ENCODE data around the gene TEX36. TPM values are rescaled to one million over a fixed set of nuclear protein-coding genes. Genes with fewer than 3 reads are reported as not detected.
"Not testable (repeated sequence)": the region's sequence is repeated elsewhere in the genome, so short reads cannot be mapped to it uniquely, and the experiment has no call there.

The TEX36 gene
- total and polyA plus RNA-seq, 4 donors, result not detected

DNA sequence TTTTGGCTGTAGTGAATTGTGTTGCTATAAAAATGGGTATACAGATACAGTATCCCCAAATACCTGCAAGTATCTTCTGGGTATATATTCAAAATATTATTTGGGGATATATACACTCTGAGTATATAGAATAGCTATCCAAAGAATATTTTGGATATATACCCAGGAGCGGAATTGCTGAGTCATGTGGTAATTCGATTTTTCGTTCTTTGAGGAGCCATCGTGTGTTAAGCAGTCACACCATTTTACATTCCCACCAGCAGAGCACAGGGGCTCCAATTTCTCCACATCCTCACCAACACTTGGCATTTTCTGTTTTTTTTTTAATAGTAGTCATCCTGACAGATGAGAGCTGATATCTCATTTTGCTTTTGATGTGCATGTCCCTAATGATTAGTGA lies 61.9 kb downstream of the TEX36 start:
- peaks cover 0 to under 1% (median 0%) of the 10 kb centered on the region in 5 donors for H3K4me1 ChIP-seq (ENCODE audit: control insufficient read depth in 5 of 5, insufficient read depth in 5 of 5, low read length in 5 of 5)
- H3K9me3 ChIP-seq (ENCODE audit: control insufficient read depth in 4 of 4, insufficient read depth in 3 of 4, low read length in 3 of 4), result peaks cover 0 to 6% (median 1%) of the 10 kb centered on the region in 4 donors
- ATAC-seq (ENCODE audit: insufficient read depth, low FRiP score) (no peak), DNase-seq (no peak)
- H3K27ac ChIP-seq (ENCODE audit: low read depth in 1 of 2, low read length in 1 of 2), result no peak overlapping the region
- WGBS, 2 donors, result 91 to 94% methylated on average over 4 of the region's 4 CpGs
- H3K27me3 ChIP-seq (ENCODE audit: control insufficient read depth in 3 of 3, insufficient read depth in 3 of 3, low read length in 2 of 3), result no peaks in the 10 kb centered on the region
- TF ChIP-seq, protein P1, sequence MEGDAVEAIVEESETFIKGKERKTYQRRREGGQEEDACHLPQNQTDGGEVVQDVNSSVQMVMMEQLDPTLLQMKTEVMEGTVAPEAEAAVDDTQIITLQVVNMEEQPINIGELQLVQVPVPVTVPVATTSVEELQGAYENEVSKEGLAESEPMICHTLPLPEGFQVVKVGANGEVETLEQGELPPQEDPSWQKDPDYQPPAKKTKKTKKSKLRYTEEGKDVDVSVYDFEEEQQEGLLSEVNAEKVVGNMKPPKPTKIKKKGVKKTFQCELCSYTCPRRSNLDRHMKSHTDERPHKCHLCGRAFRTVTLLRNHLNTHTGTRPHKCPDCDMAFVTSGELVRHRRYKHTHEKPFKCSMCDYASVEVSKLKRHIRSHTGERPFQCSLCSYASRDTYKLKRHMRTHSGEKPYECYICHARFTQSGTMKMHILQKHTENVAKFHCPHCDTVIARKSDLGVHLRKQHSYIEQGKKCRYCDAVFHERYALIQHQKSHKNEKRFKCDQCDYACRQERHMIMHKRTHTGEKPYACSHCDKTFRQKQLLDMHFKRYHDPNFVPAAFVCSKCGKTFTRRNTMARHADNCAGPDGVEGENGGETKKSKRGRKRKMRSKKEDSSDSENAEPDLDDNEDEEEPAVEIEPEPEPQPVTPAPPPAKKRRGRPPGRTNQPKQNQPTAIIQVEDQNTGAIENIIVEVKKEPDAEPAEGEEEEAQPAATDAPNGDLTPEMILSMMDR (IDR thresholded peaks at IDR 0.05; ENCODE audit: control extremely low read depth, extremely low read depth), result no peak
- no peaks in the 10 kb centered on the region for H3K36me3 ChIP-seq (ENCODE audit: control insufficient read depth in 4 of 4, insufficient read depth in 4 of 4, low read length in 4 of 4)
- H3K4me3 ChIP-seq, result no peak overlapping the region
- H3K9ac ChIP-seq (ENCODE audit: insufficient read depth in 1 of 2, low read length in 2 of 2), result no peak overlapping the region

DNA sequence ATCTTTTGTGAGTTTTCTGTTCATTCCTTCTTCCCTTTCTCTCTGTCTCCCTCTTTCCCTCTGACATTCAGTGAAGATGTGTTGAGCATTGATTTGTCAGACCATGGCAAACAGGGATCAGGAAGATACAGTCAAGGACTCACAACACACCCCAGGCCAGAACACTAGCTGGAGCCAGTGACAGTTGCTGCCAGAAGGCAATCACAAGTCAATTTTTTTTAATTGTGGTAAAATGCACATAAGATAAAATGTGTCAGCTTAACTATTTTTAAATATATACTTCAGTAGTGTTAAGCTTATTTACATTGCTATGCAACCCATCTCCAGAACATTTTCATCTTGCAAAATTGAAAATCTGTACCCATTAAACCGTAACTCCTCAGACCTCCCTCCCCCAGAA lies 62.6 kb downstream of the TEX36 start:
- ATAC-seq (ENCODE audit: insufficient read depth, low FRiP score), result no peak
- no peak overlapping the region for H3K9ac ChIP-seq (ENCODE audit: insufficient read depth in 1 of 2, low read length in 2 of 2)
- H3K4me1 ChIP-seq (ENCODE audit: control insufficient read depth in 5 of 5, insufficient read depth in 5 of 5, low read length in 5 of 5), result no peaks in the 10 kb centered on the region
- DNase-seq, result no peak
- H3K27ac ChIP-seq (ENCODE audit: low read depth in 1 of 2, low read length in 1 of 2), result no peak overlapping the region
- 40 to 89% methylated on average over 1 of the region's 1 CpG for WGBS, 2 donors
- peaks cover 0 to 5% (median 1%) of the 10 kb centered on the region in 4 donors for H3K9me3 ChIP-seq (ENCODE audit: control insufficient read depth in 4 of 4, insufficient read depth in 3 of 4, low read length in 3 of 4)
- TF ChIP-seq, protein P1 (IDR thresholded peaks at IDR 0.05; ENCODE audit: control extremely low read depth, extremely low read depth), result no peak
- H3K4me3 ChIP-seq, result no peak overlapping the region
- H3K36me3 ChIP-seq (ENCODE audit: control insufficient read depth in 4 of 4, insufficient read depth in 4 of 4, low read length in 4 of 4), result no peaks in the 10 kb centered on the region
- no peaks in the 10 kb centered on the region for H3K27me3 ChIP-seq (ENCODE audit: control insufficient read depth in 3 of 3, insufficient read depth in 3 of 3, low read length in 2 of 3)

DNA sequence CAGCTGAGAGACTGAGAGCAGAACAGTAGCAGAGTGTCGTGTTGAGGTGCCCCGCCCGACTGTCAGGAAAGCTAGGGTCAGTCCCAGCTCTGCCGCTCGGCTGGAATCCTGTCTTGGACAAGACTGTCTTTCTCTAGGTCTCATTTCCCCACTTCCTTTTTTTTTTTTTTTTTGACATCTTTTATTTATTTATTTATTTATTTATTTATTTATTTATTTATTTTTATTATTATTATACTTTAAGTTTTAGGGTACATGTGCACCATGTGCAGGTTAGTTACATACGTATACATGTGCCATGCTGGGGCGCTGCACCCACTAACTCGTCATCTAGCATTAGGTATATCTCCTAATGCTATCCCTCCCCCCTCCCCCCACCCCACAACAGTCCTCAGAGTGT lies 69.9 kb downstream of the TEX36 start:
- not testable (repeated sequence) for H3K36me3 ChIP-seq (ENCODE audit: control insufficient read depth in 4 of 4, insufficient read depth in 4 of 4, low read length in 4 of 4); ATAC-seq (ENCODE audit: insufficient read depth, low FRiP score); H3K9me3 ChIP-seq (ENCODE audit: control insufficient read depth in 4 of 4, insufficient read depth in 3 of 4, low read length in 3 of 4); H3K27ac ChIP-seq (ENCODE audit: low read depth in 1 of 2, low read length in 1 of 2); H3K9ac ChIP-seq (ENCODE audit: insufficient read depth in 1 of 2, low read length in 2 of 2); H3K4me1 ChIP-seq (ENCODE audit: control insufficient read depth in 5 of 5, insufficient read depth in 5 of 5, low read length in 5 of 5); DNase-seq; H3K27me3 ChIP-seq (ENCODE audit: control insufficient read depth in 3 of 3, insufficient read depth in 3 of 3, low read length in 2 of 3); H3K4me3 ChIP-seq
- WGBS, 2 donors, result 87 to 94% methylated on average over 8 of the region's 8 CpGs

DNA sequence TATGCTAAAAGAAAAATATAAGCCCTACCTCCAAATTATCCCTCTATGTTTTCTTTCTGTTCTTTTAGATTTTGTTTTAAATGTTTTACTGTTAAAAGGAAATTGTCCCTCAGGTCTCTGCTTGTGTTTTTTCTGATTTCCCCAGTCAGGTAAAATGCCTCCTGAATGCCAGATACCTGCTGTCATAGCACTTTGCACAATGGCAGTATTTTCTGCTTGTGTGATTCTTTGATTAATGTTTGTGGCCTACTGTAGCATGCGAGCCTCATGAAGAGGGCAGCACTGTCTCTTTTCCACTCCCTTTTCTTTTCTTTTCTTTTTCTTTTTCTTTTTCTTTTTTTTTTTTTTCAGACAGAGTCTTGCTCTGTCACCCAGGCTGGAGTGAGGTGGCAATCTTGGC lies 71.2 kb downstream of the TEX36 start:
- TF ChIP-seq, protein P1 (IDR thresholded peaks at IDR 0.05; ENCODE audit: control extremely low read depth, extremely low read depth), result no peak
- Histone ChIP-seq H3K27me3 (ENCODE audit: control insufficient read depth in 3 of 3, insufficient read depth in 3 of 3, low read length in 2 of 3) (no peaks in the 10 kb centered on the region), H3K9me3 (ENCODE audit: control insufficient read depth in 4 of 4, insufficient read depth in 3 of 4, low read length in 3 of 4) (peaks cover 0 to 1% (median 0%) of the 10 kb centered on the region in 4 donors), H3K4me3 (no peak overlapping the region), H3K4me1 (ENCODE audit: control insufficient read depth in 5 of 5, insufficient read depth in 5 of 5, low read length in 5 of 5) (no peaks in the 10 kb centered on the region), H3K27ac (ENCODE audit: low read depth in 1 of 2, low read length in 1 of 2) (no peak overlapping the region), H3K36me3 (ENCODE audit: control insufficient read depth in 4 of 4, insufficient read depth in 4 of 4, low read length in 4 of 4) (no peaks in the 10 kb centered on the region), H3K9ac (ENCODE audit: insufficient read depth in 1 of 2, low read length in 2 of 2) (no peak overlapping the region)
- DNase-seq (no peak), ATAC-seq (ENCODE audit: insufficient read depth, low FRiP score) (no peak)
- 82 to 89% methylated on average over 1 of the region's 1 CpG for WGBS, 2 donors

Data from lung (tissue), 12 donors.